RWPE1 (cell line): ENCODE data around the gene ZNF830.
A peak's percentile ranks its signal among the peaks of the same experiment; 100 is the strongest.

Experiments
- CTCF ChIA-PET: fragments of 350-600 bp; sonication (Branson Sonifier 250); formaldehyde crosslinking; extraction: SDS; loops from one replicate; lab custom pipeline; 2021; lab: Yijun Ruan, JAX
- POLR2A ChIA-PET: fragments of 400-600 bp; formaldehyde crosslinking; extraction: SDS; loops from one replicate; lab custom pipeline; 2020; ENCODE audit warnings: antibody characterized with exemption; ENCODE audit not compliant: low non-redundant PET; lab: Yijun Ruan, JAX
- DNase-seq: peaks from one replicate; pipeline ENCODE4 v3.0.0; 2012; ENCODE audit warnings: low spot score
- H3K27ac ChIP-seq: fragments of 450-650 bp; 2 replicates; pipeline ENCODE4 v1.5.1; 2017
- TF ChIP-seq, protein P1 (sequence below): fragments of 450-650 bp; conservative IDR thresholded peaks from 2 replicates; pipeline ENCODE4 v1.5.1; 2017; ENCODE audit warnings: low read depth, mild to moderate bottlenecking

Gene ZNF830

DNA sequence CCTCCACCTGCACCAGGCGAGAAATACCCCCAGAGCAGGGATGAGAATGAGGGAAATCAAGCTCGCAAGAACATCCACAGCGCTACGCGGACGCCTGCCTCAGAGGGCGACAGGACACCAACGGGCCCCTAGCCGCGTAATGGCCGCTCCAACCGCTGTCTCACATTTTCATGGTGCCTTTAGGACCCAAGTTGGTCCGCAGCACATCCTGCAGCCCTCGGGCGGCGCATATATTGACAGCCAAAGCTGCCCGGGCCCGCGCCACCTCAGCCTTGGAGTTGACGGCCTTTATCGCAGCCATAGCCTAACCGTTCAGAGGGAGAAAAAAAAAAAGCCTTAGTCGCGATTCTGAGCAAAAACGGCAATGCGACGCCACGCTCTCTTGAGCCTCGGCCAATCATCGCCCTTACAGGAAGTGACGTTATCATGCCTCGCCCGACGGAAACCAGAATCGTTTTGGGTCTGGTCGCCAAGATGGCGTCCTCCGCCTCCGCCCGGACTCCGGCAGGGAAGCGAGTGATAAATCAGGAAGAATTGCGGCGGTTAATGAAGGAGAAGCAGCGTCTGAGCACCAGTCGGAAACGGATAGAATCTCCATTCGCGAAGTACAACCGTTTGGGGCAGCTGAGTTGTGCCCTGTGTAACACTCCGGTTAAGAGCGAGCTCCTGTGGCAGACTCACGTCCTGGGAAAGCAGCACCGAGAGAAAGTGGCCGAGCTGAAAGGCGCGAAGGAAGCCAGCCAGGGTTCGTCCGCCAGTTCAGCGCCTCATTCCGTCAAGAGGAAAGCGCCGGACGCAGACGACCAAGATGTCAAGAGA, at the start of gene ZNF830, which contains the start of gene CCT6B:
Gene ZNF830 (plus strand): TSS at position 448 of the 819 bp plus-strand sequence. CDS start 27 bp downstream, at position 475.
Gene CCT6B (minus strand): TSS at position 368 of the 819 bp plus-strand sequence. CDS start 67 bp downstream, at position 301.
- ChIA-PET CTCF (interaction anchor here (0.7 to 0.8 kb wide), 2 partner anchors 114 to 541 kb away, joined by 4 to 7 read pairs; no protein-coding TSS in a partner anchor), POLR2A (interaction anchor here (0.7 to 1.0 kb wide), 3 partner anchors 19 to 434 kb away, joined by 3 to 5 read pairs (median 4); partner anchors contain the start of gene LIG3)
- TF ChIP-seq, protein P1, sequence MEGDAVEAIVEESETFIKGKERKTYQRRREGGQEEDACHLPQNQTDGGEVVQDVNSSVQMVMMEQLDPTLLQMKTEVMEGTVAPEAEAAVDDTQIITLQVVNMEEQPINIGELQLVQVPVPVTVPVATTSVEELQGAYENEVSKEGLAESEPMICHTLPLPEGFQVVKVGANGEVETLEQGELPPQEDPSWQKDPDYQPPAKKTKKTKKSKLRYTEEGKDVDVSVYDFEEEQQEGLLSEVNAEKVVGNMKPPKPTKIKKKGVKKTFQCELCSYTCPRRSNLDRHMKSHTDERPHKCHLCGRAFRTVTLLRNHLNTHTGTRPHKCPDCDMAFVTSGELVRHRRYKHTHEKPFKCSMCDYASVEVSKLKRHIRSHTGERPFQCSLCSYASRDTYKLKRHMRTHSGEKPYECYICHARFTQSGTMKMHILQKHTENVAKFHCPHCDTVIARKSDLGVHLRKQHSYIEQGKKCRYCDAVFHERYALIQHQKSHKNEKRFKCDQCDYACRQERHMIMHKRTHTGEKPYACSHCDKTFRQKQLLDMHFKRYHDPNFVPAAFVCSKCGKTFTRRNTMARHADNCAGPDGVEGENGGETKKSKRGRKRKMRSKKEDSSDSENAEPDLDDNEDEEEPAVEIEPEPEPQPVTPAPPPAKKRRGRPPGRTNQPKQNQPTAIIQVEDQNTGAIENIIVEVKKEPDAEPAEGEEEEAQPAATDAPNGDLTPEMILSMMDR = no peak
- H3K27ac ChIP-seq = peak within 1 kb of the TSS; percentile 79
- DNase-seq = peak; percentile 94

DNA sequence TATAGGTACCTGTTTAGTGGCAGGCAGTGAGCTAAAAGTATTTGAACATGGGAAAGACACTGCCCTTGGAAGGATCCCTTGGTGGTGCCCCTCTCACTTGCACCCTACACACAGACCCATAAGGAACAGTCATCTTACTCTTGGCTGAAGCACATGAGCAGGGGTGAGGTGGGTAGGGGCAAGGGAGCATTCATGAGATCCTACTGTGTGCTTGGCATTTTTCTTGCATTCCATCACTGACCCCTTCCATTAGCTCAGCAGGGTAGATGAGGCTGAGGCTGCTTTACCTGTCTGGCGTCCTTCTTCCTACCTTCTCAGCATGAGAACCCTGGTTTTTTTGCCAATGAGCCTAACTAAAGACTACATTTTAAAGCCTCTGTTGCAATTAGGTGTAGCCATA, 48.3 kb upstream of the ZNF830 start:
- TF ChIP-seq, protein P1 = no peak
- H3K27ac ChIP-seq = no peak overlapping the region
- DNase-seq = no peak
- ChIA-PET POLR2A (no interaction called here), CTCF (no interaction called here)

- DNase-seq = no peak
- ChIA-PET POLR2A (no interaction called here), CTCF (no interaction called here)
- TF ChIP-seq, protein P1 = no peak
- no peak overlapping the region for H3K27ac ChIP-seq
Measured at GRCh38 chr17:34916120-34916519, 45.2 kb upstream of the ZNF830 start.

DNA sequence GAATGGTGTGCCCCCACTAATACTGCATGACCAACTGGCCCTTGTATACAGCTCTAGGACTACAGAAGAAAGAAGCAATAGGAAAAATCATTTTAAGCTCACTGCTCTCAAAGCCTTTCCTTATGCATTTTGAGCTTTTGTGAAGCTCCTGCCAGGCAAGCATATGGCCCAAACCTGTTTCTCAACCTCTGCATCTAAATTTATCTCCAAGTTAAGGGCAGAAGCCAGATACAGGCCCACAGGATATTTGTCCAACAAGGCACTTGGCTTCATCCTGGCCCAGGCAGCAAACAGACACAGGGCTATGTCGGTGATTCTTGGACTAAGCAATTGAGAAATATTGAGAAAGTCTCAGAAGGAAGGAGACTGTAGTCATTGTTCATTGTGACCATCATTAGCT, 44.0 kb upstream of the ZNF830 start:
- no peak for DNase-seq
- TF ChIP-seq, protein P1 = no peak
- CTCF ChIA-PET = no interaction called here
- no peak overlapping the region for H3K27ac ChIP-seq
- POLR2A ChIA-PET = no interaction called here

GRCh38 chr17:34920676-34921075, 40.7 kb upstream of the ZNF830 start:
- CTCF ChIA-PET = no interaction called here
- POLR2A ChIA-PET = no interaction called here
- H3K27ac ChIP-seq = no peak overlapping the region
- TF ChIP-seq, protein P1 = no peak
- no peak for DNase-seq

GRCh38 chr17:34926661-34927060, 34.7 kb upstream of the ZNF830 start:
- ChIA-PET CTCF (no interaction called here), POLR2A (no interaction called here)
- no peak overlapping the region for H3K27ac ChIP-seq
- TF ChIP-seq, protein P1 = no peak
- no peak for DNase-seq
